HG03575 (cell line): ENCODE results near the gene CERCAM.
"Not testable (repeated sequence)": the region's sequence is repeated elsewhere in the genome, so short reads cannot be mapped to it uniquely, and the experiment has no call there.

ENCODE experiments used
- ATAC-seq: cut with Tn5 transposase; IDR thresholded peaks from one replicate; pipeline ENCODE4 v1.9.1; 2021; ENCODE audit not compliant: unreplicated experiment, insufficient number of reproducible peaks, low FRiP score; ENCODE audit errors: extremely low read depth

The CERCAM gene

DNA sequence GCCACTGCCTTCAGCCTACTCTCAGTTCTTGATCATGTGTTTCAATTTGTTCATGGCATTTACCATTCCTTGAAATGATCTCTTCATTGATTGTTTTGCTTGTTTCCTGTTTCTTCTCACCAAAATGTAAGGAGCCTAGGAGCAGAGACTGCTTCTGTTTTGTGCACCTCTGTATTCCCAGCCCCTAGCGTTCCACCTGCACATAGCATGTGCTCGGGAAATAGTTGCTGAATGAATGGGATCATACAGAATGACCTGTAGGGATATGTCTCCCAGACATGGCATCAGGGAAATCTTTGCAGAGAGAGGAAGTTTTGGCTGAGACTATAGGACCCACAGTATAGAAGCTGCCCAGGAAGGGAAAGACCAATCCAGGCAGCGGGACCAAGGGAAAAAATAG is 6.2 kb upstream of the CERCAM start:
- ATAC-seq, result no peak

DNA sequence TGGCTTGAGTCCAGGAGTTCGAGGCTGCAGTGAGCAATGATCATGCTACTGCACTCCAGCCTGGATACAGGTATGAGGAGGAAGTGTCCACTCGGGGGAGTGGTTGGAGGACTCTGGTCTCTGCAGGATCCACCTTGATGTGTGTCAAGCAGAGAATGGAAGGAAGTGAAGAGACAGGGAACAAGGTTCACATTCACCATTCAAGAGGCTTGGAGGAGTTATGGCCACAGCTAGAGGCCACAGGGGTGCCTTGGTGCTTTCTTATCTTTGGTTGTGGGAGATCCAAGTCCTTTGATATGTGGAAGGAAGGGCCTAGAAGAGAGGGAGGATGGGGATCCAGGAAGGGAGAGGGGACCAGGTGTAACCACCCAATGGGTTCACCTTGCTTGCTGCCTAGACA is 5.4 kb upstream of the CERCAM start:
- ATAC-seq, result no peak

DNA sequence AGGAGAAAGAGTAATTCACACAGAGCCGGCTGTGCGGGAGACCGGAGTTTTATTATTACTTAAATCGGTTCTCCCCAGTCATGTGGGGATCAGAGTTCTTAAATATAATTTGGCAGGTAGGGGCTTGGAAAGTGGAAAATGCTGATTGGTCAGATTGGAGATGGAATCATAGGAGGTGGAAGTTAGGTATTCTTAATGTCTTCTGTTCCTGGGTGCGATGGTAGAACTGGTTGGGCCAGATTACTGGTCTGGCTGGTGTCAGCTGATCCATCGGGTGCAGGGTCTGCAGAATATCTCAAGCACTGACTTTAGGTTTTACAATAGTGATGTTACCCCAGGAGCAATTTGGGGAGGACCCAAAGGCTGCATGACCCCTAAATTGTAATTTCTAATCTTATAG is 4.6 kb upstream of the CERCAM start:
- ATAC-seq, result no peak

DNA sequence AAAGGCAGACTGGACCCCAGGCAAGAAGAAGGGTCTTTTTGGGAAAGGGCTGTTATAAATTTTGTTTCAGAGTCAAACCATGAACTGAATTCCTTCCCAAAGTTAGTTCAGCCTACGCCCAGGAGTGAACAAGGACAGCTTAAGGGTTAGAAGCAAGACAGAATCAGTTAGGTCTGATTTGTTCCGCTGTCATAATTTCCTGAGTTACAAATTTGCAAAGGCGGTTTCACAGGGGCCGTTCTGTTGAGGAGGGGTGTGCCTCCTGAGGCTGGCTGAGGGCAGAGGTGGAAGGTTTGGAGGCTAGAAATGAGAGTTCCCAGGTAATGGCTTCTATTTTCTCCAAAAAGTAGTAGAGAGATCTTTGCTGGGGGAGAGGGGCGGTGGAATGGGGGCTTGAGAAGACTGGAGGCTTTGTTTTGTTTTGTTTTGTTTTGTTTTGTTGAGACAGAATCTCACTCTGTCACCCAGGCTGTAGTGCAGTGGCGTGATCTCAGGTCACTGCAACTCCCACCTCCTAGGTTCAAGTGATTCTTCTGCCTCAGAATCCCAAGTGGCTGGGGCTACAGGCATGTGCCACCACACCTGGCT is 4.1 kb upstream of the CERCAM start:
- ATAC-seq, result no peak

DNA sequence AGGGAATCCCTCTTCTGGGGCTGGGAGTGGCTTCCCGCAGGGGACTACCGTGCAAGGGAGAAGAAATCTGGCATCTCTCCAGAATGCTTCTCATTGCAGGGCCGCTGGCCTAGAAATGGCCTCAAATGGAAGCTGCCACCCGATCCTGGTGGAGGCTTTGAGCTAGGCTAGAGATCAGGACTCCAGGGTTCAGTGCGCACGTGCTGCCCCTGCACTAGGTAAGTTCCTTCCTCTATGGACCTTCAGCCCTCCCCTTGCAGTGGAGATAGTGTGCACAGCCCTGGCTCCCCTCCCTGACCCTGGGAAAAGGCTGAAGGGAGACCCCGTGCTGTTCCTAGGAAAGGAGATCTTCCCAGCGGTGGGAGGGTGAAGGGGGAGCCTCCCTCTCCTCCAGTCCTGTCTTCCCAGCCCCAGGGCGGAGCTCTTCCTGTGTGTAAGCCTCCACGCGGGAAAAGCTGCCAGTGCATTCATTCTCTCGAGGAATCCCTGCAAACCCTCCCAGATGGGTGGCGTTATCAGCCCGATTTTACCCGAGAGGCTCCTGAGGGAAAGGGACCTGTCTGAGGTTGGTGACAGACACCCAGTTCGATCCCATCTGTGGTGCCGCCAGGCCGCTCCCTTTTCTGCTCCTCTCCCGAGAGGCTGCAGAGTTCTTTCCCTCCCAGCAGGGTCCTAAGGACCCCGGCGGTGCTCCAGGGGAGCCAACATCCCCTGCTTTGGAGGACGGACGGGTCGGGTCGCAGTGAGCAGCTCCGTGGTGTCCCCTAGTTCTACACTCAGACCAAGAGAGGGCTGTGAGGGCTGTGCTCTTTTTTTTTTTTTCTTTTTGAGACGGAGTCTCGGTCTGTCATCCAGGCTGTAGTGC is 1.4 kb upstream of the CERCAM start:
- ATAC-seq, result no peak

DNA sequence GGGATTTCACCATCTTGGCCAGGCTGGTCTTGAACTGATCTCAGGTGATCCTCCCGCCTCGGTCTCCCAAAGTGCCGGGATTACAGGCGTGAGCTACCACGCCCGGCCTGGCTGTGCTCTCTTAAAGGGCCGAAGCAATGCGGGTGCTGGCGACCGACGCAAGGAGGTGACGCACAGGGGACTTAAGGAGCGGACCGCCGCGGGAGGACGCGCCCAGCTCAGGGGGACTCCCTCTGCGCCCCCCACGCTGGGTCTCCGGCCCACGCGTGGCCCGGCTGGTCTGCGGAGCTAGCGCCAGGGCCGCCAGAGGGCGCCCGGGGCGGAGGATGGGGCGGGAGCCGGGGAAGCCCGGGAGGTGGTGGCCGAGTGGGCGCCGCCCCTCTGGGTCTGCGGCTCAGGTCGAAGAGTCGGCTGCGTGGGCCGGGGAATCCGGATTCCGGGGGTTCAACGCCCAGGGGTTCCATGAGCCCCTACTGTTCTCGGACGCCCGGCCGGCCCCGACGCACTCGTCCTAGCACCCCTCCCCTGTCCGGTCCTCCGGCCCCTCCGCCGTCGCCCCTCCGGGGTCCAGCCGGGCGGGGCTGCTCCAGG is 502 bp upstream of the CERCAM start:
- ATAC-seq, result no peak

DNA sequence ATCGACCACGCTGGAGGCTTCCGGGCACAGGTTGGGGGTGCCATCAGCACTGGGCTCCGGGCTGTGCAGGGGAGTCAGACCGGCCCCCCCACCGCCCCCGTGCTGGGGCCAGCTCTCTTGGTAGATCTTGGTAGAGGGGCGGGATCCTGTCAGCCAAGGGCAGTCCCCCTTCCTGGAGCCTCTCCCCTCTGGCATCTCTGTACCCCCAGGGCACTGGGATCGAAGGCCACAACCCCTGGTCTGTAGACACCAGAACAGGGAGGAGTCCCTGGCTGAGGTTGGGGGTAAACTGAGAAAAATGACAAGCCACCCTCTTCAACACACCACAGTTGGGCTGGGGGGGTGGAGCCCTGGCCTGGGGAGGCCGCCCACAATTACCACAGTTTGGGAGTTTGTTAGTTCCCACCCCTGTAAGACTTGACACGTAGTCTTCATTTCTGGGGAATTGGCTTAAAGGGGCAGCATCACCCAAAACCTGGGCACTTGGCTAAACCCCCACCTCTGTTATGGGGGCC is 882 bp downstream of the CERCAM start:
- no peak for ATAC-seq

DNA sequence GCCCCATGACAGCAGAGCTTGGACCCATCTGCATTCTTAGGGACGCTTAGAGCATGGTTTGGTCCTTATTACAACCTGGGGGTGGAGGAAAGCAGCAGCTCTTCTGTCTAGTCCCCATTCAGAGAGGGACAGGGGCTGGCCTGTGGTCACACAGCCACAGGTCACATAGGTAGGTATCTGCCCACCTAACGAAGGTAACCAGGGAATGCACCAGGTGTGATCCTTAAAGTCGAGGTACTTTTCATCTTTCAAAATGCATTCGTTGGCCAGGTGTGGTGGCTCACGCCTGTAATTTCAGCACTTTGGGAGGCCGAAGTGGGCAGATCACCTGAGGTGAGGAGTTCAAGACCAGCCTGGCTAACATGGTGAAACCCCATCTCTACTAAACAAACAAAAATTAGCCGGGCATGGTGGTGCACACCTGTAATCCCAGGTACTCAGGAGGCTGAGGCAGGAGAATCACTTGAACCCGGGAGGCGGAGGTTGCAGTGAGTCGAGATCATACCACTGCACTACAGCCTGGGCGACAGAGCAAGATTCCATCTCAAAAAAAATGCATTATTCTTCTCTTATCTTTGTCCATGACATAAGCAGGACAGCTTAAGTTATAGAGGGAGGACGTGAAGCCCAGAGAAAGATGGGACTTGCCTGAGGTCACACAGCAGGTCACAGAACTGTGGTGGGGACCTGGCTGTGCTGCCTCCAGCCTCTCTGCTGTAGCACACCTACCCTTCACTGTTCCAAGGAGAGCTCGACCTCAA is 1.5 kb downstream of the CERCAM start:
- not testable (repeated sequence) for ATAC-seq

DNA sequence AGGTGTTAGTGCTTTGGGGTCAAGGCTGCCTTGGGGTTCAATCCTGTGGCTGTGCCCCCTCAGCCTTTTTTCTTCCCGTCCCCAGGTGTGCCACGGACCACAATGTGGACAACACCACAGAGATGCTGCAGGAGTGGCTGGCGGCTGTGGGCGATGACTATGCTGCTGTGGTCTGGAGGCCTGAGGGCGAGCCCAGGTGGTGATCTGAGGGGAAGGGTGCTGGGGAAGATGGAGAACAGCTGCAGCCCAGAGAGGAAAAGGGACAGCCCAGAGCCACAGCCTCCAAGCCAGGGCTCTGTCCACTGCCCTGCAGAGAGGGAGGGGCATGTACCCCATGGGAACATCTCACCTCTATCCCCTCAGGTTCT is 2.1 kb downstream of the CERCAM start:
- no peak for ATAC-seq

DNA sequence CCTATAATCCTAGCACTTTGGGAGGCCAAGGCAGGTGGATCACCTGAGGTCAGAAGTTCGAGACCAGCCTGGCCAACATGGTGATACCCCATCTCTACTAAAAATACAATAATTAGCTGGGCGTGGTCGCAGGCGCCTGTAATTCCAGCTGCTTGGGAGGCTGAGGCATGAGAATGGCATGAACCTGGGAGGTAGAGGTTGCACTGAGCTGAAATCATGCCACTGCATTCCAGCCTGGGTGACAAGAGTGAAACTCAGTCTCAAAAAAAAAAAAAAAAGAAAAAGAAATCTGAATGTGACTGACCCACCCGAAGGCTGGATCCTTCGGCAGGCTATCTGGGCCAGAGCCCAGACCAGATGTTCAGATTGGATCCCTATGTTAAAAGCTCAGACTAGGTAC is 2.7 kb downstream of the CERCAM start:
- not testable (repeated sequence) for ATAC-seq

DNA sequence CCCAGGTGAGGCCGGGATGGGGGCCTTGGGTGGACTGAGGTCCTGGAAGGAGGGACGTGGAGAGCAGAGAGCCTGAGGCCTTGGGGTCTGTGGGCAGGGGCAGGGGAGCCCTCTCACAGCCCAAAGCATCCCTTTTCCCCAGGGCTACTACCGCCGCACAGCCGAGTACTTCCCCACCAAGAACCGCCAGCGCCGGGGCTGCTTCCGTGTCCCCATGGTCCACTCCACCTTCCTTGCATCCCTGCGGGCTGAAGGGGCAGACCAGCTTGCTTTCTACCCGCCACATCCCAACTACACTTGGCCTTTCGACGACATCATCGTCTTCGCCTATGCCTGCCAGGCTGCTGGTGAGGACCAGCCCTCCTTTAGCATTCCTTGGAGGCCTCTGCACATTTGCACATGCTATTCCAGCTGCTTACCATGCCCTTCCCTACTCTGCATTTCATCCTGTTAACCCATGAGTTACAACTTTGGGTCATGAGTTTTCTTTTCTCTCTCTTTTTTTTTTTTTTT is 3.7 kb downstream of the CERCAM start:
- ATAC-seq, result no peak

DNA sequence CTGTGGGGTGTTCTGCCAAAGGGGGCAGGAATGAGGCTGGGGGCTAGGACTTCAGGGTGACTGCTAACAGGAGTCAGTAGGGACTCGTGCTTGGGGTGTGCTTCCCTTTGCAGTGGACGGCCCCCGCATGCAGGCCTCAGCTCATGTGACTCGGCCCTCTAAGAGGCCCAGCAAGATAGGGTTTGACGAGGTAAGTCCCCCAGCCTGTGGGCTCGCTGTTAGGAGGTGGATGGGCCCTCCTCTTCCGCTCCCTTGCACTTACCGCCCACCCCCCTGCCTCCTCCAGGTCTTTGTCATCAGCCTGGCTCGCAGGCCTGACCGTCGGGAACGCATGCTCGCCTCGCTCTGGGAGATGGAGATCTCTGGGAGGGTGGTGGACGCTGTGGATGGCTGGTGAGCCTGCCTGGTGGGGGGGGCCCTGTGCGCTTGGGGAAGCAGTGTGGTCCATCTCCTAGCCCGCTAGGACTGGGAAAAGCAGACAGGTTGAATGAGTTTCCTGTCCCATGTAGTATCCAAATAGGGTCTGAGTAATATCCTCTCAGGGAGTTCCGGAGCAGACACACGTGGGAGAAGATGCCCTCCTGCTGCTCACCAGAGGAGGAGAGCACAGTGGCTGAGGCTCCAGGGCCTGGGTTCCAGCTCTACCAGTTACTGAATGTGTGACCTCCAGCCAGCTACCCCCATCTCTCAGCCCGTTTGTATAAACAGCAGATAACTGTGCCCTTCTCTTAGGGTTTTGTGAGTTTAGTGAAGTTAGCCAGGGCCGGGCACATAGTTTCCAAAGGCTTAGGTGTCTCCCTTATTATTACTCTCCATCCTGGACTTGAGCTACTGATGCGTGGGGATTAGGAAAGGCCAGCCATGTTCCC is 8.2 kb downstream of the CERCAM start:
- ATAC-seq, result no peak

DNA sequence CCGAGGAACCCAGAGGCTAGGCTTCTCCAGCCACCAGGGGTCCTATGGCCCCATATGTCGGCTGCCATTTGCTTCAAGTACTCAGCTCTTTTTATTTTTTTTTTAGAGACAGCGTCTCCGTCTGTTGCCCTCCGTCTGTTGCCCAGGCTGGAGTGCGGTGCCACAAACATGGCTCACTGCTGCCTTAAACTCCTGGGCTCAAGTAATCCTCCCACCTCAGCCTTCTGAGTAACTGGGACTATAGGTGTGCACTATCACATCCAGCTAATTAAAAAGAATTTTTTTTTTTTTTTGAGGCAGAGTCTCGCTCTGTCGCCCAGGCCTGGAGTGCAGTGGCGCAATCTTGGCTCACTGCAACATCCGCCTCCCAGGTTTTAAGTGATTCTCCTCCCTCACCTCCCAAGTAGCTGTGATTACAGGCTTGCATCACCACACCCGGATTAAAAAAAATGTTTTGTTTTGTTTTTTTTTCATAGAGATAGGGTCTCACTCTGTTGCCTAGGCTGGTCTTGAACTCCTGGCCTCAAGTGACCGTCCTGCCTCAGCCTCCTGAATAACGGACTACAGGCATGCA is 8.9 kb downstream of the CERCAM start:
- ATAC-seq, result no peak

DNA sequence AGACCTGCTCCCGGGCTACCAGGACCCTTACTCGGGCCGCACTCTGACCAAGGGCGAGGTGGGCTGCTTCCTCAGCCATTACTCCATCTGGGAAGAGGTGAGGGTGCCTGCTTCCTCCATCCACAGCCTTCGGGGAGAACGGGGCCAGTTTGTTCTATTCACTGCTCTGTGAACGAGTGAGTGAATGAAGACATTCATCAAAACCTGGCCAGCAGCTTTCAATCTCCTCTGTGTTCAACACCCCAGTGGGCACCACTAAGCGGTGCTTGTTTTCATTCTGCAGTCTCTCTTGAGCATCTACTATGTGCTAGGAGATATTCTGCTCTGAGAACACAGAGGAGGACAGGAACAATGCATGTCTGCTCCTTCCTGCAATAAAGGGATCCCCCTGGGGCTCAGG is 10.6 kb downstream of the CERCAM start:
- no peak for ATAC-seq

DNA sequence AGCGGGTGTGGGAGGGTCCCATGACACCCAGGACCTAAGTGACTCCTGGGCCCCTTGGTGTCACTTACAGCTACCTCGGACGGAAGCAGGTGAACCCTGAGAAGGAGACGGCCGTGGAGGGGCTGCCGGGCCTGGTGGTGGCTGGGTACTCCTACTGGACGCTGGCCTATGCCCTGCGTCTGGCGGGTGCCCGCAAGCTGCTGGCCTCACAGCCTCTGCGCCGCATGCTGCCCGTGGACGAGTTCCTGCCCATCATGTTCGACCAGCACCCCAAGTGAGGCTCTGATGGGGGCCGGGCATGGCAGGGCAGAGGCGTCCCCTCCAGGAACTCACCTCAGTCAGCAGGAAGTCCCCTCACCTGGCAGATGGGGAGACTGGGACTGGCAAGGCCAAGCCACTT is 13.7 kb downstream of the CERCAM start:
- no peak for ATAC-seq

DNA sequence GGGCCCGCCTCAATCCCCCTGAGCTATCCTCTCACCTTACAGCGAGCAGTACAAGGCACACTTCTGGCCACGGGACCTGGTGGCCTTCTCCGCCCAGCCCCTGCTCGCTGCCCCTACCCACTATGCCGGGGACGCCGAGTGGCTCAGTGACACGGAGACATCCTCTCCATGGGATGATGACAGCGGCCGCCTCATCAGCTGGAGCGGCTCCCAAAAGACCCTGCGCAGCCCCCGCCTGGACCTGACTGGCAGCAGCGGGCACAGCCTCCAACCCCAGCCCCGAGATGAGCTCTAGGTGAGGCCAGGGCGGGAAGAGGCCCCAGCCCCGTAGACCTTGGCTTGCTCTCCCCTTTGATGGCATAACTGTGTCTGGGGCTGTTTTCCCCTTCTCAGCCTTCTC is 15.0 kb downstream of the CERCAM start:
- ATAC-seq, result no peak

DNA sequence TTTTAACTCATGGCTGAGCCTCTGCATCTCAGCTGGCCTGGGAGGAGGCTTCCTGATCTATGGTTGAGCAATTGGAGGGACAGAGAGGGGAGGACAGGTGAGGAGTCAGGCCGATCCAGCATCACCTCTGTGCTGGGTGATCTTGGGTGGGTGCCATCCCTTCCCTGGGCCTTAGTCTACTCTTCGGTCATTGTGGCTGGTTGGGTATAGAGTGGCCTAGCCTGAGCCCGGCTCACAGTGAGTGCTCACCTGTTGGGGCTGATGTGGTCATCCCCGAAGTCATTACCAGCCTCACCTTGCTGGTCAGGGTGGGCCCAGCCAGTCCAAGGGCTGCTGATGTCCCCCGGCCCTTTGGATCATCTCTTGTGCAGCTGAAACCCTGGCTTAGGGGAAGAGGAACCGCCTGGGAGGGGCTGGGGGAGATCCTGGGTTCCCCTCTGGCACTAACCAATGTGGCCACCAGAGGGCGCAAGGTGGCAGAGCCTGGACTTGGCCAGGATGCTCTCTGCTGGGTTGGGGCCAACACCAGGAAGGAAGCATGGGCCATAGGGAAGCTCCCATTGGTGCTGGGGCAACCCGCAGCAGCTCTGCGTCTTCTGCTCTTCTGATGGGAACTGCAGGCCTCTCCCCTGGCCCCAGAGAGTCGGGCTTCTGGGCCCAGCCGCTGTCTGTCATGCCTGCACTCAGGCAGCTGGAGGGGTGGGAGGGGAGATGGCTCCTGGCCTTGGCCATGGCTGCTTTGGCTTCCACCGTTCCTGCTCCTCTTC is 17.9 kb downstream of the CERCAM start:
- no peak for ATAC-seq
